MM.1S (cell line): ENCODE data around the gene SSH3.

Experiments used
- EZH2 ChIP-seq: fragments of 300-600 bp; sonication (generic); optimal IDR thresholded peaks from 2 replicates; pipeline ENCODE3; 2017; ENCODE audit warnings: low read depth, mild to moderate bottlenecking, antibody characterized with exemption, low read length, mixed read lengths
- EZH2phosphoT487 ChIP-seq: fragments of 300-600 bp; sonication (generic); IDR thresholded peaks from 2 replicates; pipeline ENCODE4 v1.6.1; 2018; ENCODE audit warnings: antibody characterized with exemption, low read length
- TF ChIP-seq, protein P1 (sequence below): fragments of 300-600 bp; sonication (generic); IDR thresholded peaks from 2 replicates; pipeline ENCODE4 v1.5.1; 2016; ENCODE audit warnings: antibody characterized with exemption, low read length, mixed read lengths

DNA sequence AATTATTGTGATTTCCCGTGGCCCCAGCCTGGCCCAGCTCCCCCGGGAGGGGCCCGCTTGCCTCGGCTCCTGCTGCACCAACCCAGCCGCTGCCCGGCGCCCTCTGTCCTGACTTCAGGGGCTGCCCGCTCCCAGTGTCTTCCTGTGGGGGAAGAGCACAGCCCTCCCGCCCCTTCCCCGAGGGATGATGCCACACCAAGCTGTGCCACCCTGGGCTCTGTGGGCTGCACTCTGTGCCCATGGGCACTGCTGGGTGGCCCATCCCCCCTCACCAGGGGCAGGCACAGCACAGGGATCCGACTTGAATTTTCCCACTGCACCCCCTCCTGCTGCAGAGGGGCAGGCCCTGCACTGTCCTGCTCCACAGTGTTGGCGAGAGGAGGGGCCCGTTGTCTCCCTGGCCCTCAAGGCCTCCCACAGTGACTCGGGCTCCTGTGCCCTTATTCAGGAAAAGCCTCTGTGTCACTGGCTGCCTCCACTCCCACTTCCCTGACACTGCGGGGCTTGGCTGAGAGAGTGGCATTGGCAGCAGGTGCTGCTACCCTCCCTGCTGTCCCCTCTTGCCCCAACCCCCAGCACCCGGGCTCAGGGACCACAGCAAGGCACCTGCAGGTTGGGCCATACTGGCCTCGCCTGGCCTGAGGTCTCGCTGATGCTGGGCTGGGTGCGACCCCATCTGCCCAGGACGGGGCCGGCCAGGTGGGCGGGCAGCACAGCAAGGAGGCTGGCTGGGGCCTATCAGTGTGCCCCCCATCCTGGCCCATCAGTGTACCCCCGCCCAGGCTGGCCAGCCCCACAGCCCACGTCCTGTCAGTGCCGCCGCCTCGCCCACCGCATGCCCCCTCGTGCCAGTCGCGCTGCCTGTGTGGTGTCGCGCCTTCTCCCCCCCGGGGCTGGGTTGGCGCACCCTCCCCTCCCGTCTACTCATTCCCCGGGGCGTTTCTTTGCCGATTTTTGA, 17.5 kb upstream of the SSH3 start:
- TF ChIP-seq EZH2phosphoT487, result no peak
- TF ChIP-seq, protein P1, sequence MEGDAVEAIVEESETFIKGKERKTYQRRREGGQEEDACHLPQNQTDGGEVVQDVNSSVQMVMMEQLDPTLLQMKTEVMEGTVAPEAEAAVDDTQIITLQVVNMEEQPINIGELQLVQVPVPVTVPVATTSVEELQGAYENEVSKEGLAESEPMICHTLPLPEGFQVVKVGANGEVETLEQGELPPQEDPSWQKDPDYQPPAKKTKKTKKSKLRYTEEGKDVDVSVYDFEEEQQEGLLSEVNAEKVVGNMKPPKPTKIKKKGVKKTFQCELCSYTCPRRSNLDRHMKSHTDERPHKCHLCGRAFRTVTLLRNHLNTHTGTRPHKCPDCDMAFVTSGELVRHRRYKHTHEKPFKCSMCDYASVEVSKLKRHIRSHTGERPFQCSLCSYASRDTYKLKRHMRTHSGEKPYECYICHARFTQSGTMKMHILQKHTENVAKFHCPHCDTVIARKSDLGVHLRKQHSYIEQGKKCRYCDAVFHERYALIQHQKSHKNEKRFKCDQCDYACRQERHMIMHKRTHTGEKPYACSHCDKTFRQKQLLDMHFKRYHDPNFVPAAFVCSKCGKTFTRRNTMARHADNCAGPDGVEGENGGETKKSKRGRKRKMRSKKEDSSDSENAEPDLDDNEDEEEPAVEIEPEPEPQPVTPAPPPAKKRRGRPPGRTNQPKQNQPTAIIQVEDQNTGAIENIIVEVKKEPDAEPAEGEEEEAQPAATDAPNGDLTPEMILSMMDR, result no peak
- no peak for TF ChIP-seq EZH2
